ENCODE results near the gene PRSS2. TPM values are rescaled to one million over a fixed set of nuclear protein-coding genes. Genes with fewer than 3 reads are reported as not detected.

The PRSS2 gene
- polyA plus RNA-seq, 1 of the 3 experiments (the other 2 are of a cell fraction), result not detected

DNA sequence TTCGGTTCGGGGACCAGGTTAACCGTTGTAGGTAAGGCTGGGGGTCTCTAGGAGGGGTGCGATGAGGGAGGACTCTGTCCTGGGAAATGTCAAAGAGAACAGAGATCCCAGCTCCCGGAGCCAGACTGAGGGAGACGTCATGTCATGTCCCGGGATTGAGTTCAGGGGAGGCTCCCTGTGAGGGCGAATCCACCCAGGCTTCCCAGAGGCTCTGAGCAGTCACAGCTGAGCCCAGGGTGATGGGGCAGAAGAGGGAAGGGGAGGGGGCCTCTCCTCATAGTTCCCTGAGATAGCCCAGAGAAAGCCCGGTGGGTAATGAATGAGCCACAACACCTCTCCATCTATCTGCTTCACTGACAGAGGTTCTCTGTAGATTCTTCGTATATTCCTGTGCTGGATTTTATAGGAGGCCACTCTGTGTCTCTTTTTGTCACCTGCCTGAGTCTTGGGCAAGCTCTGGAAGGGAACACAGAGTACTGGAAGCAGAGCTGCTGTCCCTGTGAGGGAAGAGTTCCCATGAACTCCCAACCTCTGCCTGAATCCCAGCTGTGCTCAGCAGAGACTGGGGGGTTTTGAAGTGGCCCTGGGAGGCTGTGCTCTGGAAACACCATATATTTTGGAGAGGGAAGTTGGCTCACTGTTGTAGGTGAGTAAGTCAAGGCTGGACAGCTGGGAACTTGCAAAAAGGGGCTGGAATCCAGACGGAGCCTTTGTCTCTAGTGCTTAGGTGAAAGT, 16.4 kb downstream of the PRSS2 start:
- WGBS (ENCODE audit: low lambda C conversion rate), result 58% methylated on average over 11 of the region's 11 CpGs
- no peaks in the 10 kb centered on the region for H3K9me3 ChIP-seq
- CTCF ChIA-PET, result interaction anchor here (0.7 to 19.8 kb wide), 8 partner anchors 23 to 290 kb away, joined by 3 to 488 read pairs (median 83); no protein-coding TSS in a partner anchor
- H3K27me3 ChIP-seq (ENCODE audit: insufficient read depth), result peaks cover 22% of the 10 kb centered on the region
- H3F3A ChIP-seq (replicated peaks; ENCODE audit: insufficient read depth), result no peaks in the 10 kb centered on the region
- DNase-seq, result no peak
- no peaks in the 10 kb centered on the region for H3K9me2 ChIP-seq
- no peaks in the 10 kb centered on the region; a peak in 1 of 4 replicates for H3K4me1 ChIP-seq (ENCODE audit: control insufficient read depth in 1 of 2, insufficient read depth in 2 of 2, low read depth in 1 of 2, low read length in 1 of 2)
- POLR2A ChIA-PET, result no interaction called here
- no peak overlapping the region for H3K4me2 ChIP-seq
- TF ChIP-seq MXI1 (IDR thresholded peaks at IDR 0.05; ENCODE audit: low read depth, low read length) (no peak), RAD21 (IDR thresholded peaks at IDR 0.05; ENCODE audit: low read length) (no peak), EP300 (IDR thresholded peaks at IDR 0.05; ENCODE audit: borderline replicate concordance in 1 of 2, low read depth in 1 of 2, low read length in 1 of 2) (no peak), NRF1 (IDR thresholded peaks at IDR 0.05; ENCODE audit: low read depth, low read length) (no peak), FOSL2 (IDR thresholded peaks at IDR 0.05; ENCODE audit: borderline replicate concordance, low read depth) (no peak), RCOR1 (IDR thresholded peaks at IDR 0.05; ENCODE audit: low read length) (no peak), GABPA (IDR thresholded peaks at IDR 0.05; ENCODE audit: low read depth) (no peak)
- TF ChIP-seq, protein P1, sequence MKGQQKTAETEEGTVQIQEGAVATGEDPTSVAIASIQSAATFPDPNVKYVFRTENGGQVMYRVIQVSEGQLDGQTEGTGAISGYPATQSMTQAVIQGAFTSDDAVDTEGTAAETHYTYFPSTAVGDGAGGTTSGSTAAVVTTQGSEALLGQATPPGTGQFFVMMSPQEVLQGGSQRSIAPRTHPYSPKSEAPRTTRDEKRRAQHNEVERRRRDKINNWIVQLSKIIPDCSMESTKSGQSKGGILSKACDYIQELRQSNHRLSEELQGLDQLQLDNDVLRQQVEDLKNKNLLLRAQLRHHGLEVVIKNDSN (IDR thresholded peaks at IDR 0.05; ENCODE audit: borderline replicate concordance, low read depth), result no peak
- no peak overlapping the region for H3K27ac ChIP-seq (ENCODE audit: low read depth in 2 of 2, low read length in 1 of 2)
- no peak overlapping the region for H3K9ac ChIP-seq
- no peak overlapping the region for H2AFZ ChIP-seq (ENCODE audit: low read depth)
- no peaks in the 10 kb centered on the region for H3K79me2 ChIP-seq (ENCODE audit: insufficient read depth)
- no peak overlapping the region for H3K4me3 ChIP-seq (ENCODE audit: low read depth in 2 of 2, low read length in 1 of 2)
- no peaks in the 10 kb centered on the region for H3K36me3 ChIP-seq (replicated peaks in 1 of 2; ENCODE audit: control insufficient read depth in 1 of 2, insufficient read depth in 2 of 2, low read length in 1 of 2)
- H4K20me1 ChIP-seq (ENCODE audit: insufficient read depth), result no peaks in the 10 kb centered on the region

- no peak overlapping the region for H3K9ac ChIP-seq
- no peak overlapping the region for H3K4me2 ChIP-seq
- H3K36me3 ChIP-seq (replicated peaks in 1 of 2; ENCODE audit: control insufficient read depth in 1 of 2, insufficient read depth in 2 of 2, low read length in 1 of 2), result no peaks in the 10 kb centered on the region
- H2AFZ ChIP-seq (ENCODE audit: low read depth), result no peak overlapping the region
- no peaks in the 10 kb centered on the region for H3K9me3 ChIP-seq
- peaks cover 22% of the 10 kb centered on the region for H3K27me3 ChIP-seq (ENCODE audit: insufficient read depth)
- H3K27ac ChIP-seq (ENCODE audit: low read depth in 2 of 2, low read length in 1 of 2), result no peak overlapping the region
- no peak overlapping the region for H3K4me3 ChIP-seq (ENCODE audit: low read depth in 2 of 2, low read length in 1 of 2)
- 45% methylated on average over 6 of the region's 6 CpGs for WGBS (ENCODE audit: low lambda C conversion rate)
- no peaks in the 10 kb centered on the region for H4K20me1 ChIP-seq (ENCODE audit: insufficient read depth)
- H3K4me1 ChIP-seq (ENCODE audit: control insufficient read depth in 1 of 2, insufficient read depth in 2 of 2, low read depth in 1 of 2, low read length in 1 of 2), result no peaks in the 10 kb centered on the region; a peak in 1 of 4 replicates
- DNase-seq, result no peak
- no peaks in the 10 kb centered on the region for H3F3A ChIP-seq (replicated peaks; ENCODE audit: insufficient read depth)
- ChIA-PET POLR2A (no interaction called here), CTCF (interaction anchor here (0.6 to 19.8 kb wide), 12 partner anchors 20 to 291 kb away, joined by 3 to 488 read pairs (median 3); no protein-coding TSS in a partner anchor)
- no peaks in the 10 kb centered on the region for H3K79me2 ChIP-seq (ENCODE audit: insufficient read depth)
- no peak for TF ChIP-seq RCOR1 (IDR thresholded peaks at IDR 0.05; ENCODE audit: low read length)
- no peak for TF ChIP-seq FOXM1 (IDR thresholded peaks at IDR 0.05; ENCODE audit: low read depth)
- no peak for TF ChIP-seq EZH2phosphoT487 (IDR thresholded peaks at IDR 0.05; ENCODE audit: borderline replicate concordance, low read depth)
- TF ChIP-seq, protein P2, sequence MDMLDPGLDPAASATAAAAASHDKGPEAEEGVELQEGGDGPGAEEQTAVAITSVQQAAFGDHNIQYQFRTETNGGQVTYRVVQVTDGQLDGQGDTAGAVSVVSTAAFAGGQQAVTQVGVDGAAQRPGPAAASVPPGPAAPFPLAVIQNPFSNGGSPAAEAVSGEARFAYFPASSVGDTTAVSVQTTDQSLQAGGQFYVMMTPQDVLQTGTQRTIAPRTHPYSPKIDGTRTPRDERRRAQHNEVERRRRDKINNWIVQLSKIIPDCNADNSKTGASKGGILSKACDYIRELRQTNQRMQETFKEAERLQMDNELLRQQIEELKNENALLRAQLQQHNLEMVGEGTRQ (IDR thresholded peaks at IDR 0.05; ENCODE audit: borderline replicate concordance, low read depth, low read length), result no peak
- H3K9me2 ChIP-seq, result no peaks in the 10 kb centered on the region
Observed at GRCh38 chr7:142787783-142788182, 17.0 kb downstream of the PRSS2 start.
